HG03558 (cell line): ENCODE data around the gene STPG4.
"Not testable (repeated sequence)": the region's sequence is repeated elsewhere in the genome, so short reads cannot be mapped to it uniquely, and the experiment has no call there.

Experiments
- ATAC-seq: cut with Tn5 transposase; IDR thresholded peaks from one replicate; pipeline ENCODE4 v1.9.1; 2021; ENCODE audit warnings: moderate number of reproducible peaks; ENCODE audit not compliant: unreplicated experiment; ENCODE audit errors: extremely low read depth

Gene STPG4

GRCh38 chr2:47129191-47129706 is 25.9 kb downstream of the STPG4 start:
- ATAC-seq = no peak

GRCh38 chr2:47128705-47129104 is 26.4 kb downstream of the STPG4 start:
- ATAC-seq = no peak

- no peak for ATAC-seq
These were observed 27.1 kb downstream of the STPG4 start for GRCh38 chr2:47127862-47128543.

- no peak for ATAC-seq
These were observed 28.3 kb downstream of the STPG4 start for GRCh38 chr2:47126783-47127182.

GRCh38 chr2:47124740-47125139 is 30.4 kb downstream of the STPG4 start:
- not testable (repeated sequence) for ATAC-seq

- ATAC-seq = not testable (repeated sequence)
These were observed 34.7 kb downstream of the STPG4 start for GRCh38 chr2:47120424-47120823.

- no peak for ATAC-seq
These were observed 36.1 kb downstream of the STPG4 start for GRCh38 chr2:47119001-47119400.

GRCh38 chr2:47118581-47118980 is 36.5 kb downstream of the STPG4 start:
- ATAC-seq = no peak

- ATAC-seq = no peak
These were observed 42.3 kb downstream of the STPG4 start for GRCh38 chr2:47112665-47113435.

GRCh38 chr2:47109680-47110079 is 45.4 kb downstream of the STPG4 start:
- ATAC-seq = no peak

GRCh38 chr2:47109007-47109375 is 46.1 kb downstream of the STPG4 start:
- ATAC-seq = no peak

- not testable (repeated sequence) for ATAC-seq
These were observed 46.7 kb downstream of the STPG4 start for GRCh38 chr2:47108267-47109006.

GRCh38 chr2:47107201-47107600 is 47.9 kb downstream of the STPG4 start:
- ATAC-seq = not testable (repeated sequence)

- not testable (repeated sequence) for ATAC-seq
These were observed 48.9 kb downstream of the STPG4 start for GRCh38 chr2:47106231-47106630.

- ATAC-seq = not testable (repeated sequence)
These were observed 55.4 kb downstream of the STPG4 start for GRCh38 chr2:47099712-47100111.

- no peak for ATAC-seq
These were observed 56.2 kb downstream of the STPG4 start for GRCh38 chr2:47098953-47099352.

GRCh38 chr2:47097563-47097962 is 57.5 kb downstream of the STPG4 start:
- ATAC-seq = no peak

- no peak for ATAC-seq
These were observed 58.7 kb downstream of the STPG4 start for GRCh38 chr2:47096451-47096850.

- ATAC-seq = no peak
These were observed 59.6 kb downstream of the STPG4 start for GRCh38 chr2:47095349-47096020.

- ATAC-seq = no peak
These were observed 60.5 kb downstream of the STPG4 start for GRCh38 chr2:47094511-47095142.
